Endothelial cell of hepatic sinusoid (primary cell): ENCODE results near the gene KLF15.

Source experiments
- in situ Hi-C: cut with HindIII; loops from 2 replicates; pipeline ENCODE4 v1.10.0; 2017; ENCODE audit warnings: low sequenced_read_pairs

Gene KLF15

GRCh38 chr3:126364731-126365301 lies 7.6 kb upstream of the KLF15 start:
- in situ Hi-C loops, result loop anchor here (5.0 kb wide), 1 partner anchor 53 kb away; no protein-coding TSS in a partner anchor

DNA sequence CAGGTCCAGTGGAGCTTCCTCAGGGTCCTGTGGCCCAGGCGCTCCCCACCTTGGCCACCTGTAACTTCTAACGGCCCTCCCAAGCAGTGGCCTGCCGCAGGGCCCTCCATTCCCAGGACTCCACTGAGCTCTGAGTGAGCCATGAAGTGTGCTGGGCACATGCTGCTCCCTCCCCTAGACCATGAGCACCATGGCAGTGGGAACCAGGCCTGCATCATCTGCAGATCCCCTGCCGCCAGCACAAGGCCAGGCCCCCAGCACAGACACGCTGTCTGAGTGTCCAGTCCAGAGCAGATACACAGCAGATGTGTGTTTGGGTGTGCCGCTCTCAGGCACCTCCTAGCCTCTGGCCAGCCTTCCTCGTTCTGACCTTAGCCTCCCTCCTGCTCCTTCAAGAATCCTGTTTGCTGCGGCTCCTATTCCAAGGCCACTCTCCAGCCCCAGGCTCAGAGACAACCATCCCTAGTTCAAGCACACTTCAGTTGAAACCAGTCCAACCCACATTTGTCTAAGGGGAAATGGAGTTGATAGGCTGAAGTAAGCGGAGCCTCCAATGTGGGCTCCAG lies 7.0 kb upstream of the KLF15 start:
- in situ Hi-C loops, result no loop called here

DNA sequence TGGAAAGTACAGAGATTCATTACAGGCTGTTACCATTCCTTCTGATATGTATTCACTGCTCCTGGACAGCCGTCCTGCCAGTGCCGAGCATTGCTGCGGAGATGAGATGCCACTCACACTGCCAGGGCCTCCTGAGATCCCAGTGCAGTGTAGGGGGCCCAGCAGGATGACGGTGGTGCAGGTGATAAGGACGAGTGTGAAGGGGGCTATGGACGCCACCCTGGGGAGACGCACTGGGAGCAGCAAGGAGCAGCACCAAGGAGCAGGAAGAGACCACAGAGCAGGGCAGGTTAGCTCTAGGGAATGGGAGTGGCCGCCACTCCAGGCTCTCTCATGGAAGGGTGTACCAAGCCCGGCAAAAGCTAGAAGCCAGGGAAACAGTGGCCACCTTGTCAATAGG lies 4.0 kb upstream of the KLF15 start:
- in situ Hi-C loops, result no loop called here

GRCh38 chr3:126360714-126361060 lies 3.5 kb upstream of the KLF15 start:
- in situ Hi-C loops, result no loop called here

DNA sequence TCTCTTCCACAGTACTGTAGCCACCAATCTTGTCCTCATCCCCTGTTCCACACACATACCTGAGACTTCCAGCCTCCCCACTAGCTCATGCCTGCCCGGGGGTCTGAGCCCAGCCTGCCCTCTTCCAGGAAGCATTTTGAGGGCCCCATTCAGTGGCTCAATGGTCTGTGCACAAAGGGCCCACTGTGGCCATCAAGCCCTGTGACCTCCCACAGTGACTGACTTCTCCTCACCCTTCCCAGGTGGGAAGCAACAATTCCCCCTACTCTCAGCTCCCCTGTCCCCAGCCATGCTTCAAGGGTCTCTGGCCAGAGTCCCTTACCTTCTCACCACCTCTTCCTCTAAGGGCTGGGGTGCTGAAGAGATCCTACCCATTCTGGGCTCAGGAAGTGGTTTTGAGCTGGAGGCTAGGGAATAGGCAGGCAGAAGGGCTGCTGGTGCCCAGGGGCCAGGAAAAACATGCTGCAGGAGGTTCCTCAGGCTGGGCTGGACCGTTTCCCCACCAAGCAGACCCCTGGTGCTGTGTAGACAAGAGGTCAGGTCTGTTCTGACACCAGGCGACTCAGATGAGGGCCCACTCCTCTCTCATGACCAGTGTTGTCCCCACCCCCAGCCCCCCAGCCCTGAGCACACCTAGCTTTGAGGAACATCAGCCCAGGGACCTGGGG lies 3.0 kb upstream of the KLF15 start:
- in situ Hi-C loops, result no loop called here

DNA sequence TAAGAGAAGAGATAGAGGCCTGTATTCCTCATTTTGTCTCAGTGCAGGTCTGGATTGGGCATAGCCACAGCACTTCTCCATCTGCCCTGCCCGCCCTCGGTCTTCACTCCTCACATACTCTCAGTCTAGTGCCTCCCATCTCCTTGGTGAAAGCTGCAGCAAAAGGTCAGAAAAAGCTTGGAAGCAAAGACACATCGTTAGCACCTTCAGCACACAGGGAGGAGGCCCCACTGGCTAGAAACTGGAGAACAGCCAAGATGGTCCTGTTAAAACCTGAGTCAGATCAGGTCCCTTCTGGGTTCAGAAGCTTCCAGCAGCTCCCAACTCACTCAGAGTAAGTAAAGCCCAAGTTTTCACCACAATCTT lies 1.6 kb upstream of the KLF15 start:
- in situ Hi-C loops, result no loop called here

DNA sequence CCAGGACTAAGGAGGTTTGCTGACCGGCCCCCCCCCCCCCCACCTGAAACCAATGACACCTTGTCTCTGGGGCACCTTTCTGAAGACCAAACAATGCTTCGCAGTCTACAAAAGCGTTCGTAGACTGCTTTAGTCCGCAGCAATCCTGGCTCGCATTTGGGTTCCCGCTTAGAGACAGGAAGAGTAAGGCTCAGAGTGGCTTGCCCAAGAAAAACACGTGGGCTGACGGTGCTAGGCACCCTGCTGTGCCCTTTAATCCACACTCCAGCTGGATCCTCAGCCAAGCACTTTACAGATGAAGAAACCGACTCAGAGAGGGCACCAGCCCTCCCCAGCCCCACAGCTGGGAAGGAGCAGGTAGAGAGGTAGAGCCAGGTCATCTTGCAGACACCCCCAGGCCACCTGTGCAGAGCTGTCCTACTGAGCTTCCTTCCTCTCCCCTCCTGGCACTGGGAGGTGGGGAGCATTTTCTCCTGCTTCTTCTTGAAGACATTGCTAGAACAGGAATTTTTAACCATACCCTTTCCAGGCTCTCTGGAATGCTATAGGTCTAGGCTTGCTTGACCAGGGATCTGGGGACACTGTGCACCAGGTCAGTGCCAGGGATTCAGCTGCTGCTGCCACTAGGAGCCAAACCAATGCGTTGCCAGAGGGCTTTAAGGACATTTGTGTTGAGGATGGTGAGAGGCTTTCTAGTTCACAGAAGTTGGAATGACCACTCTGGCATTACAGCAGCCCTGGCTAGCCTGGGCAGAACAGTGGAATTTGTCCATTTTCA lies 1.0 kb upstream of the KLF15 start:
- in situ Hi-C loops, result no loop called here

- in situ Hi-C loops, result no loop called here
Observed at GRCh38 chr3:126356373-126357264, 589 bp downstream of the KLF15 start.

- in situ Hi-C loops, result no loop called here
Observed at GRCh38 chr3:126355777-126356372, 1.3 kb downstream of the KLF15 start.

DNA sequence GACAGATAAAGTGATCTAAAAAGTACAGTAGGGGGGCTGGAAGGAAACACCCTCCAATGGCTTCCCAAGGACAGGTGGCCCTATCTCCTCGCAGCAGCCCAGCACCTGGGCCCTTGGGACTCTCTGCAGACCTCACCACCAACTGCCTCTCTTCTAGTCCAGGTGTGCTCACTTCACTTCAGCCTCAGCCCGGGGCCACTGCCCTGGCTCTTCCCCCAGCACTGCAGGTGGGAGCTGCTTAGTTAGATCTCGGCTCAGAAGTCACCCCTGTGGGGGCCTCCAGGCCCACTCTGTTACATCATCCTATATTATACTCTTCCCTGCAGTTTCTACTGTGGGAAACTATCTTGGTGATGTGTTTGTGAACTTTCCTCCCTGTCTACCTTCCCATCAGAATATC lies 2.0 kb downstream of the KLF15 start:
- in situ Hi-C loops, result no loop called here

DNA sequence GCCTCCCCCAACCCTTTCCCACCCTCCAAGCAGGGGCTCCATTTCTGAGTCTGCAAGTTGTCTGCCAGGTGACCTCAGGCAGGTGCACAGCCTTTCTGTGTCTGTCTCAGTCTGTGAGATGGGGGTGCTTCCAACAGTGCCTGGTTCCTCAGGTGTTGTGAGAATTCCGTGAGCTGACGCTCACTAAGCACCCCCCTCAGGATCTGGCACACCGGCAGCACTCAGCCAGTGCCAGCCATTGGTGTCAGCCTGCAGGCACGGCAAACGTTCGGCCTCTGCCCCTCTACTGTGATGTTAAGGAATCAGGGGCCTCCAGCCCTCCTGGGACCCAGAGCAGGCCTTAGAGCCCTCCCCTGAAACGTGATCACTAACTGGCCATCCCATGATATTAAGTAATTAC lies 2.4 kb downstream of the KLF15 start:
- in situ Hi-C loops, result no loop called here

- in situ Hi-C loops, result no loop called here
Observed at GRCh38 chr3:126353694-126354321, 3.4 kb downstream of the KLF15 start.

DNA sequence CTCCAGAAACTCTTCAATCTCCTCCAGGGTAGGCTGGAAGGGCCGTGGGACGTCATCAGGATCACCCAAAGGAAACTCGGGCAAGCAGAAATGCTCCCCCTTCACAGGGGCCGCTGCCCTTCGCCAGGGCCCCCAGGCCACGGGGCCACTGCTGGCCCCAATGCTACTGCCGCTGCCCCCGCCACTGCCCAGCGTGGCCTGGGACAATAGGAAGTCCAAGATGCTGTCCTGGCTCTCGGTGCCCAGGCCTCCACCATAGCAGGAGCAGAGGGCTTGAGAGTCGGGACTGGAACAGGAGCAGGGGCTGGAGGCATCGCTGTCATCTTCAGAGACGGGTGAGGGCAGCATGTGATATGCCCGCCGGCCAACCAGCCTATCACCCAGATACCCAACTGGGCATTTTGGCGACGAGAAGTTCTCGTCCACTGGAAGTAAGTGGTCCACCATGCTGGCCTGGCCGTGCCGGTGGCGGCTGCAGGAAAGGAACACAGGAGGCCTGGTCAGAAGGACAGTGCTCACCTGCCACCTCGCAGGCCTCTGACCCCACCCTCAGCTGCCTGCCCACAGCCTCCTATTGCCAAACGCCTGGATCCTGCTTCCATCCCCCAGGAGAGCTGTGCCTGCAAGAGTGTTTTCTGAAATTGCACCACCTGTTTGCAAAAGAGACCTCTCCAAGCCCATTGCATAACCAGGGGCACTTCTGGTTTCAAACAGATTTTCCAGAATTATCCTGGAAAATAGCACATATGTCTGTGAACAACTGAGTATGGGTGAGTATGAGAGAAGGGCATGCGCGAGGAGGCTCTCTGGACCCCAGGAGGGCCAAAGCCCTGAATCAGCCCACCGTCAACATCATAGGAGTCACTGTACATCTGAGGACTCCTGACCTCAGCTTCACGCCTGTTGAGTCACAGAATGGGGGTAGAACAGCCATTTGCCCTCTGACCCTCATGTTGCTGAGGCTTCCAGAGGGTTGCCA lies 4.4 kb downstream of the KLF15 start:
- in situ Hi-C loops, result no loop called here

- in situ Hi-C loops, result no loop called here
Observed at GRCh38 chr3:126351771-126352475, 5.3 kb downstream of the KLF15 start.

DNA sequence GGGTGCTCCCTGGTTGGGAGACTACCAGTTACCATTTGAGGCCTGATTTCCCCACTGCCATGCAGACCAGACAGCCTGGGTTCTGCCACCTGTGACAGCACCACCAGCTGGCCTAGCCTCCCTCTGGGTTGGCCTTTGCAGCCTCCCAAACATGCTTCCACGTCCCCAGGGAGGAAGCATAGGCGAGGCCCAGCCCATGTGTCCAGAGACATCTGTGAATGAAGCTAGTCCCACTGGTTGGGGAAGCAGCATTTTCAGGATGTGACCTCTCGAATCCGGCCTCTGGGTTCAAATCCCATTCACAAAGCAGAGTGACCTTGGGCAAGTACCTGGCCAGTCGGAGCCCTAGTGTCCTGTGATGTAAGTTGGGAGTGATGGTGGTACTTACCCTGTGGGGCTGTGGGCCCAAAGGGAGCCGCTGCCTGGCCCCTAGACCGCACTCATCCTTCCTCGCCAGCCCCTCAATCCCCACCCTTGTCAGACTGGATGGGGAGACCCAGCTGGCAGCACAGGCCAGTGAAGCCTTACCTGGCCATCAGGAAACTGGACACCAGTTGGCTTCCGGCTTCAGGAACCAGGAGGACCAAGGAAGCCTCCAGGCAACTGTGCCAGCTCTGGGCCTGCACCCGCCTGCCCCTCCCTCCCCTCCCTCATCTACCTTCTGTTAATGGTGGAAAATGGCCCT lies 6.0 kb downstream of the KLF15 start:
- in situ Hi-C loops, result no loop called here

GRCh38 chr3:126350502-126351085 lies 6.6 kb downstream of the KLF15 start:
- in situ Hi-C loops, result no loop called here
